CD4-positive, alpha-beta T cell (primary cell): ENCODE measurements around the gene IRF7. TPM values are rescaled to one million over a fixed set of nuclear protein-coding genes. Genes with fewer than 3 reads are reported as not detected.

Experiments used
- ATAC-seq: fragments of 200-7000 bp; cut with Tn5 transposase; one replicate; pipeline ENCODE4 v1.10.0; 2022; ENCODE audit warnings: mild to moderate bottlenecking; ENCODE audit not compliant: poor library complexity
- CTCF ChIA-PET: fragments of 350-600 bp; sonication (Branson Sonifier 250); formaldehyde crosslinking; loops from one replicate; lab custom pipeline; 2021; ENCODE audit warnings: antibody characterized with exemption, inconsistent platforms; lab: Charles Lee
- POLR2A ChIA-PET: fragments of 350-600 bp; sonication (Branson Sonifier 250); formaldehyde crosslinking; loops from one replicate; lab custom pipeline; 2021; ENCODE audit warnings: antibody characterized with exemption, inconsistent platforms; lab: Charles Lee
- DNase-seq, 14 experiments: peaks; one replicate each; pipeline ENCODE4 v3.0.0-alpha.2; 2013 to 2020; ENCODE audit warnings: mixed read lengths in 2 of 14
- H3K27ac ChIP-seq, 2 donors: one replicate each; pipeline versions ENCODE4 v1.5.1 to v1.7.0; 2013; ENCODE audit warnings: low read length in 2 of 2, low read depth in 1 of 2, mild to moderate bottlenecking in 1 of 2
- H3K27me3 ChIP-seq, 2 experiments: 1 replicate in 1 of 2; 2 replicates in 1 of 2; pipeline versions ENCODE4 v1.6.1 to v1.7.0; 2013; ENCODE audit warnings: low read length in 2 of 2, control low read depth in 1 of 2, mild to moderate bottlenecking in 1 of 2, moderate library complexity in 1 of 2; ENCODE audit not compliant: insufficient read depth in 2 of 2, control insufficient read depth in 1 of 2
- H3K36me3 ChIP-seq: one replicate; pipeline ENCODE4 v1.6.1; 2013; ENCODE audit warnings: low read length, control low read depth; ENCODE audit not compliant: insufficient read depth
- H3K4me1 ChIP-seq: one replicate; pipeline ENCODE4 v1.6.1; 2013; ENCODE audit warnings: low read length, control low read depth; ENCODE audit not compliant: insufficient read depth
- H3K4me3 ChIP-seq: one replicate; pipeline ENCODE4 v1.5.1; 2013; ENCODE audit warnings: mild to moderate bottlenecking, low read length, moderate library complexity
- H3K9me3 ChIP-seq, 2 experiments: 1 replicate in 1 of 2; 2 replicates in 1 of 2; pipeline versions ENCODE4 v1.6.1 to v1.7.0; 2013; ENCODE audit warnings: low read length in 2 of 2, mild to moderate bottlenecking in 2 of 2, control low read depth in 1 of 2, moderate library complexity in 1 of 2; ENCODE audit not compliant: control insufficient read depth in 1 of 2, insufficient read depth in 1 of 2
- H3K27ac Mint-ChIP-seq: one replicate; pipeline ENCODE4 v1.8.0; 2020; ENCODE audit warnings: mixed read lengths
- H3K27me3 Mint-ChIP-seq: one replicate; pipeline ENCODE4 v1.8.0; 2021; ENCODE audit warnings: mixed read lengths
- H3K36me3 Mint-ChIP-seq: one replicate; pipeline ENCODE4 v1.8.0; 2021; ENCODE audit warnings: low read depth, mixed read lengths
- H3K4me1 Mint-ChIP-seq: one replicate; pipeline ENCODE4 v1.8.0; 2021; ENCODE audit warnings: low read depth, mixed read lengths
- H3K4me3 Mint-ChIP-seq: one replicate; pipeline ENCODE4 v1.8.0; 2020; ENCODE audit warnings: mild to moderate bottlenecking, mixed read lengths
- H3K9me3 Mint-ChIP-seq: one replicate; pipeline ENCODE4 v1.8.0; 2020; ENCODE audit warnings: mixed read lengths
- CTCF ChIP-seq: fragments of 200-600 bp; IDR thresholded peaks from one replicate; pipeline ENCODE4 v1.8.0; 2022; ENCODE audit warnings: antibody characterized with exemption, mild to moderate bottlenecking
- intact Hi-C, 2 experiments: fragments of 100-400 bp; cut with DNase I in 1 of 2; cut with micrococcal nuclease in 1 of 2; formaldehyde crosslinking; loops; one replicate each; pipeline versions ENCODE4 v1.15.1 to v1.9.0; 2023 to 2025; cut with DNase I, micrococcal nuclease
- total RNA-seq, 174 experiments: library from RNA in 2 of 174; stranded (reverse) in 2 of 174; gene quantifications; one replicate each; pipeline ENCODE4 v1.2.3 and lab custom pipeline; 2021 to 2026

The IRF7 gene
- total RNA-seq, 2 experiments from 2014 or later, result 36.5 to 37.7 TPM

DNA sequence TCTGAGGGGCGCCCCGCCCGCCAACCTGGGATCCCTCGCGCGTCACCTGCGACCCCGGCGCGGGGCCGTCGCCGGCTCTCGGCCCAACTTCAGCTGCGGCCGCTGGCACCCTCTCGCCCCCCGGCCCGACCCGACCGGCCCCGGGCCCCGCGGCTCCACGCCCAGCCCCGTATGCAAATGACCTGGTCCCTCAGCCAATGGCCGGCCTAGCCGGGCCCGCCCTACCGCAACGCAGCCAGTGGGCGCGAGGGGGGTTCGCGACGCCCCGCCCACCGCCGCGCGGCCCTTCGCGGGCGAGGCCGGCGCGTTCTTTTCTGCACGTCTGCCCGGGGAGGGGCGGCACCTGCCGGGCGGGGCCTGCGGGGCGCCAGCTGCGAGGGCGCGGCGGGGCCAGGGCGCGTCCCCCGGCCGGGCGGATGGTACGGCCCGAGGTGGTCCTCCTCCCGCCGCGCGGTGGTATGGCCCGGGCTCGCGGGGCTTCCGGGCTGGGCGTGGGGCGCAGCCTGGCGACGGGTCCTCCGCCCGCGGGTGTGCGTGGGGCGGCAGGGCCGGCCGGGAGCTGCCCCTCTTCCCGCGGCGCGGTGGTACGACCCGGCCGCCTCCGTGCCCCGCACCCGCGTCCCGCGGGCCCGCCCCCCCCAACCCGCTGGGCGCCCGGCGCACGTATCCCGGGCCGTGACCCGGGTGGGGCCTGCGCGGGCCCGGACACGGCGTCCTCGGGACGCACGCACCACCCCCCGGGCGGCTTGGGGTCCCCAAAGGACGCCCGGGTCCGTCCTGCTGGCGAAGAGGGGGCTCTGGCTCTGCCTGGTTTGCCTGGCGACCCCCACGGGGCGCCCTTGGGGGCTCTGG lies 47.2 kb downstream of the IRF7 start:
- peak; percentile 81 to 97 (median 90) for DNase-seq
- Histone ChIP-seq H3K9me3 (no peaks in the 10 kb centered on the region), H3K4me3 (peak overlapping the region; percentile 70), H3K36me3 (peaks cover 3% of the 10 kb centered on the region), H3K4me1 (peaks cover 14% of the 10 kb centered on the region), H3K27me3 (no peaks in the 10 kb centered on the region), H3K27ac (peak overlapping the region; percentile 17 to 69)
- peaks cover 4% of the 10 kb centered on the region for H3K4me1 Mint-ChIP-seq
- CTCF ChIA-PET, result interaction anchor here (0.9 to 1.8 kb wide), 3 partner anchors 9 to 14 kb away, joined by 3 to 9 read pairs (median 3); partner anchors contain the start of gene LMNTD2
- peak overlapping the region; percentile 82 for H3K4me3 Mint-ChIP-seq
- no peaks in the 10 kb centered on the region for H3K9me3 Mint-ChIP-seq
- no peaks in the 10 kb centered on the region for H3K27me3 Mint-ChIP-seq
- intact Hi-C loops, result loop anchor here (1.0 to 10.0 kb wide), 4 partner anchors 8 to 126 kb away; partner anchors contain the start of genes DEAF1 (in 1 of the 2), LMNTD2 (in 1 of the 2), RASSF7 (in 1 of the 2) and RNH1 (in 1 of the 2)
- no peak for TF ChIP-seq CTCF
- no peak overlapping the region for H3K27ac Mint-ChIP-seq
- POLR2A ChIA-PET, result interaction anchor here (1.1 to 3.1 kb wide), 10 partner anchors 9 to 361 kb away, joined by 3 to 21 read pairs (median 6); partner anchors contain the start of genes BET1L, DEAF1, IRF7 and LMNTD2
- peaks cover 2% of the 10 kb centered on the region for H3K36me3 Mint-ChIP-seq
- ATAC-seq, result peak; percentile 91

- intact Hi-C loops, result loop anchor here (1.0 to 10.0 kb wide), 4 partner anchors 7 to 127 kb away; partner anchors contain the start of genes DEAF1 (in 1 of the 2), LMNTD2 (in 1 of the 2), RASSF7 (in 1 of the 2) and RNH1 (in 1 of the 2)
- Mint-ChIP-seq H3K4me3 (peak overlapping the region; percentile 83), H3K4me1 (peaks cover 4% of the 10 kb centered on the region), H3K36me3 (peaks cover 4% of the 10 kb centered on the region), H3K27ac (peak overlapping the region; percentile 75), H3K27me3 (no peaks in the 10 kb centered on the region), H3K9me3 (no peaks in the 10 kb centered on the region)
- peak; percentile 0 for ATAC-seq
- ChIA-PET CTCF (interaction anchor here (1.0 to 2.6 kb wide), 3 partner anchors 12 to 13 kb away, joined by 3 to 9 read pairs (median 7); no protein-coding TSS in a partner anchor), POLR2A (interaction anchor here (0.6 to 3.1 kb wide), 10 partner anchors 8 to 361 kb away, joined by 3 to 21 read pairs (median 7); partner anchors contain the start of genes BET1L, DEAF1, IRF7 and LMNTD2)
- peak in 2 of 14 experiments; percentile 49 to 66 for DNase-seq
- H3K36me3 ChIP-seq, result peaks cover 8% of the 10 kb centered on the region
- no peak overlapping the region for H3K4me3 ChIP-seq
- TF ChIP-seq CTCF, result no peak
- H3K27ac ChIP-seq, result no peak overlapping the region
- peaks cover 14% of the 10 kb centered on the region for H3K4me1 ChIP-seq
- H3K9me3 ChIP-seq, result no peaks in the 10 kb centered on the region
- no peaks in the 10 kb centered on the region for H3K27me3 ChIP-seq
Observed at GRCh38 chr11:567629-568292, 48.0 kb downstream of the IRF7 start.
